ENCODE results near the gene PIK3R1. TPM values are rescaled to one million over a fixed set of nuclear protein-coding genes. Genes with fewer than 3 reads are reported as not detected.

PIK3R1 gene
- polyA plus RNA-seq, 1 donor = 60.0 TPM

GRCh38 chr5:68272289-68272688, 56.7 kb downstream of the PIK3R1 start:
- no peak for DNase-seq

- DNase-seq = no peak
Measured at GRCh38 chr5:68273717-68274409, 58.3 kb downstream of the PIK3R1 start.

GRCh38 chr5:68274847-68275651, 59.5 kb downstream of the PIK3R1 start:
- no peak for DNase-seq

GRCh38 chr5:68276740-68277139, 61.2 kb downstream of the PIK3R1 start:
- no peak for DNase-seq

GRCh38 chr5:68277431-68277830, 61.9 kb downstream of the PIK3R1 start:
- no peak for DNase-seq

GRCh38 chr5:68279984-68280383, 64.4 kb downstream of the PIK3R1 start:
- DNase-seq = no peak

- DNase-seq = no peak
Measured at GRCh38 chr5:68282001-68282400, 66.4 kb downstream of the PIK3R1 start.

- no peak for DNase-seq
Measured at GRCh38 chr5:68283766-68284165, 68.2 kb downstream of the PIK3R1 start.

- no peak for DNase-seq
Measured at GRCh38 chr5:68285075-68285840, 69.7 kb downstream of the PIK3R1 start.

GRCh38 chr5:68285851-68286611, 70.5 kb downstream of the PIK3R1 start:
- DNase-seq = peak; percentile 63

GRCh38 chr5:68286612-68286912, 71.0 kb downstream of the PIK3R1 start:
- DNase-seq = no peak

GRCh38 chr5:68287631-68287975, 72.0 kb downstream of the PIK3R1 start:
- no peak for DNase-seq

- peak; percentile 82 for DNase-seq
Measured at GRCh38 chr5:68287976-68288706, 72.6 kb downstream of the PIK3R1 start.

- no peak for DNase-seq
Measured at GRCh38 chr5:68288707-68289134, 73.2 kb downstream of the PIK3R1 start.

GRCh38 chr5:68289498-68289897, 73.9 kb downstream of the PIK3R1 start:
- no peak for DNase-seq

GRCh38 chr5:68290260-68290674, 74.7 kb downstream of the PIK3R1 start:
- no peak for DNase-seq

- DNase-seq = no peak
Measured at GRCh38 chr5:68290847-68291246, 75.3 kb downstream of the PIK3R1 start.

GRCh38 chr5:68292316-68292715, 76.8 kb downstream of the PIK3R1 start:
- no peak for DNase-seq

GRCh38 chr5:68295772-68296171, 80.2 kb downstream of the PIK3R1 start:
- no peak for DNase-seq

- no peak for DNase-seq
Measured at GRCh38 chr5:68296895-68297294, 81.3 kb downstream of the PIK3R1 start.

- DNase-seq = no peak
Measured at GRCh38 chr5:68297656-68298055, 82.1 kb downstream of the PIK3R1 start.

GRCh38 chr5:68298479-68298878, 82.9 kb downstream of the PIK3R1 start:
- DNase-seq = no peak
